GM18507 (cell line): ENCODE data around the gene TRIM24.
"Not testable (repeated sequence)": the region's sequence is repeated elsewhere in the genome, so short reads cannot be mapped to it uniquely, and the experiment has no call there.

Experiments used
- DNase-seq: peaks from one replicate; pipeline ENCODE4 v3.0.0; 2011; ENCODE audit warnings: low read depth; ENCODE audit not compliant: insufficient read length; ENCODE audit errors: extremely low spot score
- FAIRE-seq: peaks from 2 replicates; lab custom pipeline; 2011; peaks lifted over from hg19 to GRCh38; lab: Jason Lieb, UNC

Gene TRIM24

GRCh38 chr7:138489139-138489538, 29.1 kb downstream of the TRIM24 start:
- FAIRE-seq, DNase-seq: not testable (repeated sequence)

DNA sequence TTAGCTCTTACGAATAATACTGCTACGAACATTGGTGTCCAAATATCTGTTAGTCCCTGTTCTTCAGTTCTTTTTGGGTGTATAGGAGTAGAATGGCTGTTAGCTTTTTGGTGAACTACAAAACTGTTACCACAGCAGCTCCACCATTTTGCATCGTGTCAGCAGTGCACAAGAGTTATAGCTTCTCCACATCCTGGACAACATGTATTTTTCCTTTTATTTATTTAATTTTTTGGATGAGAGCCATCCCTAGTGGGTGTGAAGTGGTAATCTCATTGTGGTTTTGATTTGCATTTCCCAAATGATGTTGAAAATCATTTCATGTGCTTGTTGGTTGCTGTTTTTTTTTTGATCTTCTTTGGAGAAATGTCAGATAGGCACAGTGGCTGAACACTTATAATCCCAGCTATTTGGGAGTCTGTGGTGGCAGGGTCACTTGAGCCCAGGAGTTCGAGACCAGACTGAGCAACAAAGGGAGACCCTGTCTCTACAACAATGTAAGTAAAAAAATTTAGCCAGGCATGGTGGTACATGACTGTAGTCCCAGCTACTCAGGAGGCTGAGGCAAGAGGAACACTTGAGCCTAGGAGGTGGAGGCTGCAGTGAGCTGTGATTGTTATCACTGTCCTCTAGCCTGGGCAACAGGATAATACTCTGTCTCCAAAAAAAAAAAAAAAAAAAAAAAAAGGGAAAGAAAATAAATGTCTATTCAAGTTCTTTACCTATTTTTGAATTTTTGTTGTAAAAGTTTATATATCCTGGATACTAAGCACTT, 31.7 kb downstream of the TRIM24 start:
- FAIRE-seq (no peak), DNase-seq (no peak)

DNA sequence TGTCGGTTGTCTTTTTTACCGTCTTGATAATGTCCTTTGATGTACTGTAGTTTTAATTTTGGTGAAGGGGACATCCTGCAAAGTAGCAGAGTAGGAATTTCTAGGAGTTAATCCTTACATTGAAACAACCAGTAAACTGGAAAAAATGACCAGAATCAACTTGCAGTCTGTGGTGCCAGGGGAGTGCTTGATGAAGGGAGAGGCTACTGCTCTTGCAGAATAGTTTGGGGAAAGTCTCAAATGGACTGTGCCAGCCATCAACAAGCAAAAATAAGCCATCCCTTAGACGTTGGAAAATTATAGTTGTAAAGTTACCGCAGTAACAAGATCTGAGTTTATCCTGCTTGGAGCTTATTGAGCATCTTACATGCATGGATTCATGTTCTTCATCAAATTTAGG, 32.4 kb downstream of the TRIM24 start:
- no peak for FAIRE-seq
- DNase-seq, result no peak

GRCh38 chr7:138493535-138493934, 33.5 kb downstream of the TRIM24 start:
- no peak for FAIRE-seq
- no peak for DNase-seq

DNA sequence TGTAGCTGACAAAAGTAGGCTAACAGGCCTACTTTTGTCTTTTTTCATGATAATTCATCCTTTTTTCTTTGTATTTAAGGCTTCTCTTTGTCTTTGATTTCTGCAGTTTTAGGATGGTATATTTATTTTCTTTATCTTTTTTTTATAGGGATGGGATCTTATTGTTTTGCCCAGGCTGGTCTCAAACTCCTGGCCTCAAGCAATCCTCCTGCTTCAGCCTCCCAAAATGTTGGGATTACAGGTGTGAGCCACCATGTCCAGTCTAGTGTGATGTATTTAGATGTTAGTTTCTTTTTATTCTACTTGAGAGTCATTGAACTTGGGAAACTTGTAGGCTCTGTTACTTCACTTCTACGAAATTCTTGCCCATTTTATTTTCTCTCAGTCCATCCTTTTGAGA, 35.4 kb downstream of the TRIM24 start:
- no peak for DNase-seq
- no peak for FAIRE-seq

DNA sequence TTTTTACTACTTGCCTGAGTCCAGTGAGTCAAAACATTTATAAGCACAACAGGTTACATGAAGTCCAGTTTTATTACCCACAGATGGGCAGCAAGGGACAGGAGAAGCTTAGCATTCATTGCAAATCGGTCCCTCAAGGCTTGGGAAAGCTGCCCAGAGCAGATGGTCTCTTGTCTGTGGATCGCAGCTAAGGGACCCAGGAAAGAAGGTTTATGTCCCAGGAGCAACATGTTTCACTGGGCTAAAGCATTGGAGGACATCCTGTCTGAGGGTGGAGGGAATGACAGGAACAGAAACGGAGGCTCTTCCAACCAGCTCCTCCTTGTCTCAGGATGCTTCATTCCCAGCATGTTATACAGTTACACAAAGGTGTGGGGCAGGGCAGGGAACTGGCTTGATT, 39.3 kb downstream of the TRIM24 start:
- FAIRE-seq, result no peak
- no peak for DNase-seq

DNA sequence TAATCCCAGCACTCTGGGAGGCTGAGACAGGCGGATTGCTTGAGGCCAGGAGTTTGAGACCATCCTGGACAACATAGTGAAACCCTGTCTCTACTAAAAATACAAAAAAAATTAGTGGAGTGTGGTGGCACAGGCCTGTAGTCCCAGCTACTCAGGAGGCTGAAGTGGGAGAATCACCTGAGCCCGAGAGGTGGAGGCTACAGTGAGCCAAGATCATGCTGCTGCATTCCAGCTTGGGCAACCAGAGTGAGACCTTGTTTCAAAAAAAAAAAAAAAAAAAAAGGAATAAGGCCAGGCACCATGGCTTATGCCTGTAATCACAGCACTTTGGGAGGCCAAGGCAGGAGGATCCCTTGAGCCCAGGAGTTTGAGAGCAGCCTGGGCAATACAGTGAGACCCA, 40.2 kb downstream of the TRIM24 start:
- DNase-seq, FAIRE-seq: not testable (repeated sequence)

- DNase-seq (no peak), FAIRE-seq (no peak)
Measured at GRCh38 chr7:138500892-138501291, 40.8 kb downstream of the TRIM24 start.

DNA sequence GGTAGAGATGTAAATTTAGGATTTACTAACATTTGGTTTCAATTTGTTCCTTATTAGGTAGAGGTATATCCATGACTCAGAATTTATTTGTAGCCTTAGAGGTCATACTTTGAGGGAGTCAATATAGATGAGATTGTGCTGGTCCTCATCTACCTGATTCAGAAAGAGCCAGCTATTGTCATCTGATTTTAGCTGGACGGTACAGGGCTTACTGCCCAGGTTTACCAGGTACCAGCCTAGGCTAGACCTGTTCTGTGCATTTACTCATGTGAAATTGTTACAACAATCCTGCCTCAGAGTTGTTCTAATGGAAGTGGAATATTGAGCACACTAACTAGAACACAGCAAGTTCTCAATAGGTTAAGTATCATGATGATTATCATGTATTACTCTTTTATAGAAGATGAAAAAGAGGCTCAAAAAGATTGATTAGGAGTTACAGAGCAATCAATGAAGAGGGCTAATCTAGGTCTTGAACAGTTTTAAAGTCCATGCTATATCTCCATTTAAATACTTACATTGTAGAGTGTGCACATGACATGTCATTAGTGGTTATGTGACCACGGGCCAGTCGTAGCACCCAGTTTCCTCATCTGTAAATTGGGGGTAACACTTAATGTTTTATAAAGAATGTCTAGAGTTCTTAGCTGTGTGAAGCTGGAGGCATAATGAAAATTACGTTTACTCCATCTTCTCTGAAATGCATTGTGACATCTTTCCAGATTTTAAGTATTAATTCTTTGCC, 42.1 kb downstream of the TRIM24 start:
- DNase-seq, result no peak
- no peak for FAIRE-seq

DNA sequence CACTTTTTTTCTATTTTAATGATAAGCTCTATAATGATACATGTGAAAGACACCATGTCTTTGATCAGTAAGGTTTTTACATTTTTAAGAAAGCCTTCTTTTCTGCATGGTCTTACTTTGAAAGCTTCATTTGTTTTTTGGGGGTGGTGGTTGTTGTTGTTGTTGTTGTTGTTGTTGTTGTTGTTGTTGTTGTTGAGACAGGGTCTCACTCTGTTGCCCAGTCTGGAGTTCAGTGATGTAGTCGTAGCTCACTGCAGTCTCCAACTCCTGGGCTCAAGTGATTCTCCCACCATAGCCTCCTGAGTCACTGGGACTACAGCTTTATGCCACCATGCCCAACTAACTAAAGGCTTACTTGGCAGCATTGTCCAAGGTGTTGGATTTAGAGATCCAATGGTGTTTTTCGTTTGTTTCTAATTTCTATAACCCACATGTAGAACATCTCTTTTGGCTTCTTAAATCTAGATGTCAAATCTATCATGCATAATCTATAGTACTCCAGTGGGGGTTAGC, 45.4 kb downstream of the TRIM24 start:
- FAIRE-seq, result no peak
- DNase-seq, result no peak

DNA sequence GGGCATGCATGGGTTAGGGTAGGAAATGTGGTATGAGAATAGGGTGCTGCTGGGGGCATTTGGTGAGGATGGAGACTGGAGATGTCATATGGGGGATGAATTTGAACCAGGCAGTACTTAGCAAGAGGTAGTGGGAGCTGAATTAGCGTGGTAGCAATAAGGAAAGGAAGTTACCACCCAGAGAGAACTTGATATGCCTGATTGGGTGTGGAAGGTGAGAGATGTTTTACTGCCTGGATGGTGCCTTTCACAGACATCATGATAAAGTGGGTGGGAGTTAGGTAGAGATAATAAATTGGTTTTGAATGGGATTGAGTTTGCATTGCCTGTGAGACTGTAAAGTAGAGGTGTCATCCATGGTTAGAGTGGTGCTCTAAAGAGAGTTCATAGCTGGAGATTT, 46.7 kb downstream of the TRIM24 start:
- no peak for DNase-seq
- FAIRE-seq, result no peak

GRCh38 chr7:138510003-138510402, 49.9 kb downstream of the TRIM24 start:
- DNase-seq (no peak), FAIRE-seq (no peak)

DNA sequence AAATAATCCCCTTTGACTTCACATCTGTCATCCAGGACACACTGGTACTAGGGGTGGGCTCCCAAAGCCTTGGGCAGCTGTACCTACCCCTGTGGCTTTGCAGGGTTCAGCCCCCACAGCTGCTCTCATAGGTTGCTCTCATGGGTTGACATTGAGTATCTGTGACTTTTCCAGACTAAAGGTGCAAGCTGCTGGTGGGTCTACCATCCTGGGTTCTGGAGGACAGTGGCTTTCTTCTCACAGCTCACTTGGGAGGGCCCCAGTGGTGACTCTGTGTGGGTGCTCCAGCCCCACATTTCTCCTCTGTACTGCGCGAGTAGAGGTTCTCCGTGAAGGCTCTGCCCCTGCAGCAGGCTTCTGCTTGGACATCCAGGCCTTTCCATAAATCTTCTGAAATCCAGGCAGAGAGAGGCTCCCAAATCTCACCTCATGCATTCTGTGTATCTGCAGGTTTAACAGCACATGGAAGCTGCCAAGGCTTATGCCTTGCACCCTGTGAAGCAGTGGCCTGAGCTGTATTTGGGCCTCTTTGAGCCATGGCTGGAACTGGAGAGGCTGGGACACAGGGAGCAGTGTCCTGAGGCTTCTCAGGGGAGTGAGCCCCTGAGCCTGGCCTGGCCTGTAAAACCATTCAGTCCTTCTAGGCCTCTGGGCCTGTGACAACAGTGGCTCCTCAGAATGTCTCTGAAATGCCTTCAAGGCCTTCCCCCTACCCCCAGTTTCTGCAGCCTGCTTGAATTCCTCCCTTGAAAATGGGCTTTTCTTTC, 52.2 kb downstream of the TRIM24 start:
- FAIRE-seq, result no peak
- no peak for DNase-seq

DNA sequence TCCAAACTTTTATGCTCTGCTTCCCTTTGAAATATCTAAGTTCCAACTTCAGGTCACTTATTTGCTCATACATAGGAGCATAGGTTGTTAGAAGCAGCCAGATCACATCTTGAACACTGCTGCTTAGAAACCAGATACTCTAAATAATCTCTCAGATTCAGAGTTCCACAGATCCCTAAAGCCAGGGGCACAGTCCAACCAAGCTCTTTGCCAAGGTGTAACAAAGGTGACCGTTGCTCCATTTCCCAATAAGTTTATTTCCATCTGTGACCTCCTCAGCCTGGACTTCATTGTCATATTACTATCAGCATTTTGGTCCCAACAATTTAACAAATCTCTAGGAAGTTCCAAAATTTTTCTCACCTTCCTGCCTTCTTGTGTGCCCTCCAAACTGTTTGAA, 52.8 kb downstream of the TRIM24 start:
- FAIRE-seq (no peak), DNase-seq (no peak)

- DNase-seq (no peak), FAIRE-seq (no peak)
Measured at GRCh38 chr7:138513344-138513871, 53.3 kb downstream of the TRIM24 start.

GRCh38 chr7:138514044-138514443, 54.0 kb downstream of the TRIM24 start:
- no peak for DNase-seq
- no peak for FAIRE-seq

DNA sequence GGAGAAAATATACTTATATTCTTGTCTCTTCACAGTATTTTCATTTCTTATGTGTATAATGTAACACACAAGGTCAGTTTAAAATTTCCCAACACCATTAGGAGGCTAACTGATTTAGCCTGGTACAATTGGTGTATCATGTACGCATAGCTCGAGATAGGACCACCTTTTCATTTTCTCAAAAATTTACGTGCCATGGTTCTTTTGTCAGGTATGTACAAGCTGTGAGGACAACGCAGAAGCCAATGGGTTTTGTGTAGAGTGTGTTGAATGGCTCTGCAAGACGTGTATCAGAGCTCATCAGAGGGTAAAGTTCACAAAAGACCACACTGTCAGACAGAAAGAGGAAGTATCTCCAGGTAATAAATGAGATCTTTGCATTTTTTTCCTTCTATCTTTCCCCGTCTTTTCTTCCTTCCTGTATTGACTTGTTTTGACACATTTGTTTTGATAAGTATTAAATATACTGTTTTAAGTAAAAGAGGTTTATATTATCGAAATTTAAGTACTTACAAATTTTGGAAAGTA, 55.0 kb downstream of the TRIM24 start:
- DNase-seq, result no peak
- peak; percentile 54 for FAIRE-seq

DNA sequence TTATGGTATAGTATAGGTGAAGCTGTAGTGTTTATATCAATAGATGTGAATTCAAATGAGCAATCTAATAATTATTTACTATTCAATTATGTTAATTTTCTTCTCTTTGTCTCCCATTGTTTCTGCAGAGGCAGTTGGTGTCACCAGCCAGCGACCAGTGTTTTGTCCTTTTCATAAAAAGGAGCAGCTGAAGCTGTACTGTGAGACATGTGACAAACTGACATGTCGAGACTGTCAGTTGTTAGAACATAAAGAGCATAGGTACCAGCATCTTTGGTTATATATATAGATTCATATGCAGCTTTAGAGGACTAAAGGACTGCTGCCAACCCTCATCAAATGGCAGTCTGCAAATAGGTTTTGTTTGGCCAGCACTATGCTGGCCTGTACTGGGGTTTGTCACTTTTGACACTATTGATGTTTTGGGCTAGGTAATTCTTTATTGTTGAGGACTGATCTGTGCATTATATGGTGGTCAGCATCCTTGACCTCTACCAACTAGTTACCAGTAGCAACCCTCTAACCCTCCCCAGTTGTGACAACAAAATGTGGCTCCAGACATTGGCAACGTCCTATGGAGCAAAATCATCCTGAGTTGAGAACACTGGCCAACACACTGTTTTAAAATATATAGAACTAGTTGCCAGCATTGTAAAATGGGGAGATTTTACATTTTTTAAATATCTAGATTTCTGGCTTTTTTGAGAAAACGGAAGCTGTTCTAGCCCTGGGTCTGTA, 59.2 kb downstream of the TRIM24 start:
- FAIRE-seq, result no peak

GRCh38 chr7:138520742-138521141, 60.7 kb downstream of the TRIM24 start:
- no peak for FAIRE-seq
- no peak for DNase-seq

More for the DNA sequence above, 59.2 kb downstream of the TRIM24 start:
- no peak for DNase-seq
